NB4 (cell line): ENCODE data around the gene RSAD1.

Experiments used
- DNase-seq: peaks from one replicate; pipeline ENCODE4 v3.0.0; 2010; ENCODE audit warnings: low read depth
- H3K4me3 ChIP-seq: one replicate; pipeline ENCODE4 v1.5.1; 2011; ENCODE audit warnings: mild to moderate bottlenecking, low read depth, low read length, moderate library complexity
- CTCF ChIP-seq: IDR thresholded peaks from one replicate; pipeline ENCODE4 v1.5.1; 2012; ENCODE audit warnings: low read depth, low read length
- MAX ChIP-seq: IDR thresholded peaks from 2 replicates; pipeline ENCODE4 v1.6.1; 2011; ENCODE audit warnings: low read depth, low read length
- MYC ChIP-seq: IDR thresholded peaks from 2 replicates; pipeline ENCODE4 v1.6.1; 2011; ENCODE audit warnings: low read depth, low read length
- POLR2A ChIP-seq: IDR thresholded peaks from 2 replicates; pipeline ENCODE4 v1.6.1; 2011; ENCODE audit warnings: mild to moderate bottlenecking; ENCODE audit not compliant: insufficient read length; ENCODE audit errors: extremely low read depth

Gene RSAD1

GRCh38 chr17:50511058-50511457 is 32.4 kb downstream of the RSAD1 start:
- TF ChIP-seq CTCF (no peak), MYC (no peak), MAX (no peak), POLR2A (no peak)
- H3K4me3 ChIP-seq = no peak overlapping the region
- peak; percentile 27 for DNase-seq

- no peak for TF ChIP-seq MYC
- TF ChIP-seq POLR2A = no peak
- TF ChIP-seq MAX = no peak
- TF ChIP-seq CTCF = no peak
- no peak for DNase-seq
Observed at GRCh38 chr17:50513495-50513894, 34.8 kb downstream of the RSAD1 start.

GRCh38 chr17:50514388-50514787 is 35.7 kb downstream of the RSAD1 start:
- TF ChIP-seq POLR2A (no peak), MYC (no peak), CTCF (no peak), MAX (no peak)
- H3K4me3 ChIP-seq = no peak overlapping the region
- no peak for DNase-seq

More at GRCh38 chr17:50513495-50513894, 34.8 kb downstream of the RSAD1 start:
- no peak overlapping the region for H3K4me3 ChIP-seq

GRCh38 chr17:50514936-50515702 is 36.5 kb downstream of the RSAD1 start:
- DNase-seq = no peak
- TF ChIP-seq POLR2A = no peak
- no peak for TF ChIP-seq MYC
- TF ChIP-seq MAX = no peak
- no peak for TF ChIP-seq CTCF
- H3K4me3 ChIP-seq = no peak overlapping the region

- H3K4me3 ChIP-seq = no peak overlapping the region
- DNase-seq = no peak
- TF ChIP-seq MYC (no peak), CTCF (no peak), MAX (no peak), POLR2A (no peak)
Observed at GRCh38 chr17:50517011-50517410, 38.4 kb downstream of the RSAD1 start.
